ENCODE data around the gene DSG4. TPM values are rescaled to one million over a fixed set of nuclear protein-coding genes. Genes with fewer than 3 reads are reported as not detected.
A peak's percentile ranks its signal among the peaks of the same experiment; 100 is the strongest.

Gene DSG4
- total RNA-seq, 1 experiment from 2014 or later, result 4.5 TPM

DNA sequence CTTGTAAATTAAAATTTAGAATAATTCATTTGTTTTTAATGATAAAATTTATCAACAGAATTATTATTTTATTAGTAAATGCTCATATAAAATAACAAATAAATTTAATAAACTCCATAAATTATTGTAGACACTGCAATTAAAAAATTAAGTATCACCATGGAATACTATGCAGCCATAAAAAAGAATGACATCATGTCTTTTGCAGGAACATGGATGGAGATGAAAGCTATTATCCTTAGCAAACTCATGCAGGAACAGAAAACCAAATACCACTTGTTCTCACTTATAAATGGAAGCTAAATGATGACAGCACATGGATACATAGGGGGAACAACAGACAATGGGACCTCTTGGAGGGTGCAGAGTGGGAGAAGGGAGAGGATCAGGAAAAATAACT, 41.3 kb downstream of the DSG4 start:
- H3K36me3 ChIP-seq (ENCODE audit: insufficient read depth, low read length), result peaks cover 11% of the 10 kb centered on the region; the same call in 1 of the 2 replicates
- H2AFZ ChIP-seq (ENCODE audit: low read length), result no peak overlapping the region
- H3K9ac ChIP-seq (ENCODE audit: low read length), result no peak overlapping the region
- H3K4me1 ChIP-seq (ENCODE audit: low read length), result peaks cover 25% of the 10 kb centered on the region
- H3K9me2 ChIP-seq (replicated peaks; ENCODE audit: insufficient read depth, low read length), result no peaks in the 10 kb centered on the region
- no peaks in the 10 kb centered on the region for H4K20me1 ChIP-seq (ENCODE audit: insufficient read depth, low read depth, low read length)
- no peak for DNase-seq
- H3K27ac ChIP-seq (ENCODE audit: low read length), result no peak overlapping the region
- H3K27me3 ChIP-seq (ENCODE audit: low read length), result no peaks in the 10 kb centered on the region
- no peaks in the 10 kb centered on the region for H3K9me3 ChIP-seq (ENCODE audit: low read length)
- H3K4me3 ChIP-seq (ENCODE audit: low read length), result no peak overlapping the region
- no peaks in the 10 kb centered on the region for H3K79me2 ChIP-seq (ENCODE audit: low read length)
- H3K4me2 ChIP-seq (ENCODE audit: low read depth, low read length, poor library complexity, severe bottlenecking), result no peak overlapping the region

GRCh38 chr18:31419457-31419932, 42.9 kb downstream of the DSG4 start:
- H3K79me2 ChIP-seq (ENCODE audit: low read length), result no peaks in the 10 kb centered on the region
- H3K4me2 ChIP-seq (ENCODE audit: low read depth, low read length, poor library complexity, severe bottlenecking), result peak overlapping the region; percentile 9
- peaks cover 33% of the 10 kb centered on the region for H3K4me1 ChIP-seq (ENCODE audit: low read length)
- no peaks in the 10 kb centered on the region for H3K9me2 ChIP-seq (replicated peaks; ENCODE audit: insufficient read depth, low read length)
- H2AFZ ChIP-seq (ENCODE audit: low read length), result peak overlapping the region; percentile 68
- H3K27me3 ChIP-seq (ENCODE audit: low read length), result no peaks in the 10 kb centered on the region
- no peak overlapping the region for H3K4me3 ChIP-seq (ENCODE audit: low read length)
- no peak for DNase-seq
- H3K9ac ChIP-seq (ENCODE audit: low read length), result peak overlapping the region; percentile 29; the same call in 1 of the 2 replicates
- H4K20me1 ChIP-seq (ENCODE audit: insufficient read depth, low read depth, low read length), result no peaks in the 10 kb centered on the region
- H3K27ac ChIP-seq (ENCODE audit: low read length), result peak overlapping the region; percentile 83
- H3K9me3 ChIP-seq (ENCODE audit: low read length), result no peaks in the 10 kb centered on the region
- 0 out of 2 replicates have a peak, but pooled peaks cover 4% of the 10 kb centered on the region for H3K36me3 ChIP-seq (ENCODE audit: insufficient read depth, low read length)

GRCh38 chr18:31420032-31420431, 43.5 kb downstream of the DSG4 start:
- H4K20me1 ChIP-seq (ENCODE audit: insufficient read depth, low read depth, low read length), result no peaks in the 10 kb centered on the region
- peak; percentile 58 for DNase-seq
- 0 out of 2 replicates have a peak, but pooled peaks cover 4% of the 10 kb centered on the region for H3K36me3 ChIP-seq (ENCODE audit: insufficient read depth, low read length)
- no peak overlapping the region for H3K4me3 ChIP-seq (ENCODE audit: low read length)
- peak overlapping the region; percentile 68 for H2AFZ ChIP-seq (ENCODE audit: low read length)
- H3K9me2 ChIP-seq (replicated peaks; ENCODE audit: insufficient read depth, low read length), result no peaks in the 10 kb centered on the region
- peak overlapping the region; percentile 29; the same call in 1 of the 2 replicates for H3K9ac ChIP-seq (ENCODE audit: low read length)
- H3K4me2 ChIP-seq (ENCODE audit: low read depth, low read length, poor library complexity, severe bottlenecking), result peak overlapping the region; percentile 9
- H3K9me3 ChIP-seq (ENCODE audit: low read length), result no peaks in the 10 kb centered on the region
- H3K4me1 ChIP-seq (ENCODE audit: low read length), result peaks cover 39% of the 10 kb centered on the region
- H3K27ac ChIP-seq (ENCODE audit: low read length), result peak overlapping the region; percentile 83
- H3K79me2 ChIP-seq (ENCODE audit: low read length), result no peaks in the 10 kb centered on the region
- H3K27me3 ChIP-seq (ENCODE audit: low read length), result no peaks in the 10 kb centered on the region

- H3K27ac ChIP-seq (ENCODE audit: low read length), result peak overlapping the region; percentile 83
- H3K9me3 ChIP-seq (ENCODE audit: low read length), result no peaks in the 10 kb centered on the region
- H4K20me1 ChIP-seq (ENCODE audit: insufficient read depth, low read depth, low read length), result no peaks in the 10 kb centered on the region
- no peak overlapping the region for H3K9ac ChIP-seq (ENCODE audit: low read length)
- H3K4me1 ChIP-seq (ENCODE audit: low read length), result peaks cover 42% of the 10 kb centered on the region
- H3K4me3 ChIP-seq (ENCODE audit: low read length), result no peak overlapping the region
- peak overlapping the region; percentile 68 for H2AFZ ChIP-seq (ENCODE audit: low read length)
- H3K79me2 ChIP-seq (ENCODE audit: low read length), result no peaks in the 10 kb centered on the region
- H3K27me3 ChIP-seq (ENCODE audit: low read length), result no peaks in the 10 kb centered on the region
- no peak for DNase-seq
- peak overlapping the region; percentile 0 for H3K4me2 ChIP-seq (ENCODE audit: low read depth, low read length, poor library complexity, severe bottlenecking)
- H3K36me3 ChIP-seq (ENCODE audit: insufficient read depth, low read length), result no peaks in the 10 kb centered on the region
- no peaks in the 10 kb centered on the region for H3K9me2 ChIP-seq (replicated peaks; ENCODE audit: insufficient read depth, low read length)
Observed at GRCh38 chr18:31420524-31420923, 43.9 kb downstream of the DSG4 start.

DNA sequence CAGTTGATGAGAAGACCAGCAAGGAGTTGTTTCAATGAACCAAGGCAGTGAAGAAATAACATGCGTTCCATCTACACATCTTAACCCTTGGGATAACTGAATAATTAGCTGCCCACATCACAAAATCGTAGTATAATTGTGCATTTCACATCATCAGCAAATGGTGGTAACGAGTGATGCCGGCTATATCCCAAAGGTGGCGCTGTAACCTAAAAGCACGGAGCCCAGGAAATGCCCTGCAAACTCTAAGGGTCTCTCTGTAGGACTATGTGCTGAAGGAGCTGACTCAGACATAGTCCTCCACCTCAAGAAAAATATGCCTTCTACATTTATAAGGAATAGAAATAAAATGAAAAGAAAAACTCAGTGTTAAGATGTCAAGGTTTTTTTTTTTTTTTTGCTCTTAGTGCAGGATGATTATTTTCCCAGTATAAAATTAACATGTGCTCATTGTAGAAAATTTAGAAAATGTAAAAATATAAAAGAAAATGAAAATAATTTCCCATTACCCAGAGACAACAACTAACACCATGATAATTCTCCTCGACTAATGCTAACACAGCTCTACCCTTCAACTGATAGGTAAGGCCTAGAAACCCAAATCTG, 47.9 kb downstream of the DSG4 start:
- Histone ChIP-seq H2AFZ (ENCODE audit: low read length) (peak overlapping the region; percentile 97), H3K4me3 (ENCODE audit: low read length) (no peak overlapping the region), H3K4me1 (ENCODE audit: low read length) (peaks cover 57% of the 10 kb centered on the region), H3K9ac (ENCODE audit: low read length) (peak overlapping the region; percentile 27), H3K27ac (ENCODE audit: low read length) (peak overlapping the region; percentile 48), H3K9me3 (ENCODE audit: low read length) (no peaks in the 10 kb centered on the region), H3K27me3 (ENCODE audit: low read length) (no peaks in the 10 kb centered on the region), H4K20me1 (ENCODE audit: insufficient read depth, low read depth, low read length) (no peaks in the 10 kb centered on the region), H3K79me2 (ENCODE audit: low read length) (no peaks in the 10 kb centered on the region), H3K9me2 (replicated peaks; ENCODE audit: insufficient read depth, low read length) (no peaks in the 10 kb centered on the region), H3K36me3 (ENCODE audit: insufficient read depth, low read length) (no peaks in the 10 kb centered on the region), H3K4me2 (ENCODE audit: low read depth, low read length, poor library complexity, severe bottlenecking) (peak overlapping the region; percentile 26)
- peak; percentile 93 for DNase-seq

GRCh38 chr18:31426021-31426420, 49.4 kb downstream of the DSG4 start:
- Histone ChIP-seq H3K36me3 (ENCODE audit: insufficient read depth, low read length) (no peaks in the 10 kb centered on the region), H3K4me3 (ENCODE audit: low read length) (no peak overlapping the region), H3K9ac (ENCODE audit: low read length) (no peak overlapping the region), H3K9me3 (ENCODE audit: low read length) (no peaks in the 10 kb centered on the region), H3K27ac (ENCODE audit: low read length) (no peak overlapping the region), H3K9me2 (replicated peaks; ENCODE audit: insufficient read depth, low read length) (no peaks in the 10 kb centered on the region), H4K20me1 (ENCODE audit: insufficient read depth, low read depth, low read length) (no peaks in the 10 kb centered on the region), H3K4me2 (ENCODE audit: low read depth, low read length, poor library complexity, severe bottlenecking) (peak overlapping the region; percentile 62), H3K79me2 (ENCODE audit: low read length) (no peaks in the 10 kb centered on the region), H3K4me1 (ENCODE audit: low read length) (peaks cover 50% of the 10 kb centered on the region), H2AFZ (ENCODE audit: low read length) (no peak overlapping the region), H3K27me3 (ENCODE audit: low read length) (no peaks in the 10 kb centered on the region)
- no peak for DNase-seq

DNA sequence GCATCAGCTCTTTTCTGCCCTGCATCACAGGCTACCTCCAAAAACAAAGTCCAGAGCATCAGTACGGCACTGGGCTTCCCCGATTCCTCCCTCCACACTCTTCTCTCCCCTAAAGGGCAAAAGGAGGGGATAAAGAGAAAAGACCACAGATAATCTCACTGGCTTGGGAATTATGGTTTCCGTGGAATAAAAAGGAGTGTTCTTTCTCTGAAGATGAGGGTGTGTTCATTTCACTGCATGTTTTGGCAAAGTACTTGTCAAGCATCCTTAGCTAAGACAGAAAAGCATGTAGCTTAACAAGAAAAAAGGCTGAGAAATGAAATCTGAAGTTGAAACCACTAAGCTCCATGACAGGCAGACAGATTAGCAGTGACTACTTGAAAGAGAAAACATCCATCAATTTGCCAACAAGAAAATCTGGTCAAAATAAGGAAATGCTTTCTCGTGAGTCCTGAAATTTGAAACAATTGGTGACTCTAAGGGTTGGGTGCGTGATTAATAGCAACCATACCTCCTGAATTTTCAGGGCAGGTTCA, 50.4 kb downstream of the DSG4 start:
- Histone ChIP-seq H3K4me2 (ENCODE audit: low read depth, low read length, poor library complexity, severe bottlenecking) (peak overlapping the region; percentile 62), H3K9me2 (replicated peaks; ENCODE audit: insufficient read depth, low read length) (no peaks in the 10 kb centered on the region), H3K36me3 (ENCODE audit: insufficient read depth, low read length) (no peaks in the 10 kb centered on the region), H3K79me2 (ENCODE audit: low read length) (no peaks in the 10 kb centered on the region), H3K4me1 (ENCODE audit: low read length) (peaks cover 43% of the 10 kb centered on the region), H3K27me3 (ENCODE audit: low read length) (no peaks in the 10 kb centered on the region), H2AFZ (ENCODE audit: low read length) (peak overlapping the region; percentile 91), H3K9me3 (ENCODE audit: low read length) (no peaks in the 10 kb centered on the region), H3K9ac (ENCODE audit: low read length) (peak overlapping the region; percentile 57), H4K20me1 (ENCODE audit: insufficient read depth, low read depth, low read length) (no peaks in the 10 kb centered on the region), H3K4me3 (ENCODE audit: low read length) (peak overlapping the region; percentile 24), H3K27ac (ENCODE audit: low read length) (peak overlapping the region; percentile 46)
- peak; percentile 54 for DNase-seq

DNA sequence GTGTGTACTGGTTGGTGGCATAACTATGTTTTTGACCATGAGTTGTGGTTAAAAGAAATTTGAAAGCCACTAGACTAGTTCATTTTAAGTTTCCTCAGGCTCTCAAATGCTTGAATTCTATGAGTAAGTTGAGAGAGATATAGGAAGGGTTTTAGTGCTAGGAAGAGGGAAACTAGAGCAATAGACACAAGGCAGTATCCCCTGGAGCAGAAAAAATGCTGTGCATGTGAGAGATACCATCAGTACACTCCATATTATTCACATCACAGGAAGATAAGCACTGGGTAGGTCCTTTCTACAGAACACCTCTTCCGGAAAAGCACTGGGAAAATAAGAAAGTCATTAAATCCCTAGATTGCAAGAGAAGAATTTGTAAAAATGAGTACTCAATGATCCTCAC, 51.6 kb downstream of the DSG4 start:
- H3K4me1 ChIP-seq (ENCODE audit: low read length), result peaks cover 43% of the 10 kb centered on the region
- H3K36me3 ChIP-seq (ENCODE audit: insufficient read depth, low read length), result no peaks in the 10 kb centered on the region
- H4K20me1 ChIP-seq (ENCODE audit: insufficient read depth, low read depth, low read length), result no peaks in the 10 kb centered on the region
- H3K9ac ChIP-seq (ENCODE audit: low read length), result no peak overlapping the region
- H2AFZ ChIP-seq (ENCODE audit: low read length), result no peak overlapping the region
- H3K79me2 ChIP-seq (ENCODE audit: low read length), result no peaks in the 10 kb centered on the region
- H3K9me3 ChIP-seq (ENCODE audit: low read length), result no peaks in the 10 kb centered on the region
- H3K4me3 ChIP-seq (ENCODE audit: low read length), result no peak overlapping the region
- no peaks in the 10 kb centered on the region for H3K27me3 ChIP-seq (ENCODE audit: low read length)
- no peak overlapping the region for H3K4me2 ChIP-seq (ENCODE audit: low read depth, low read length, poor library complexity, severe bottlenecking)
- no peak for DNase-seq
- H3K9me2 ChIP-seq (replicated peaks; ENCODE audit: insufficient read depth, low read length), result no peaks in the 10 kb centered on the region
- H3K27ac ChIP-seq (ENCODE audit: low read length), result no peak overlapping the region

Data from Karpas-422 (cell line).